Measurements from ENCODE around the gene MAST4. TPM values are rescaled to one million over a fixed set of nuclear protein-coding genes. Genes with fewer than 3 reads are reported as not detected.

MAST4 gene
- total RNA-seq, 1 donor from 2014 or later: 0.99 TPM

- no peak for DNase-seq (ENCODE audit: low spot score)
- Histone ChIP-seq H3K4me1 (peaks cover 17% of the 10 kb centered on the region), H3K4me3 (no peak overlapping the region), H3K27me3 (no peaks in the 10 kb centered on the region), H3K79me2 (ENCODE audit: low read depth) (no peaks in the 10 kb centered on the region), H3K27ac (no peak overlapping the region), H2AFZ (replicated peaks) (no peak overlapping the region), H3K9ac (no peak overlapping the region), H3F3A (ENCODE audit: low read depth) (no peaks in the 10 kb centered on the region), H3K36me3 (no peaks in the 10 kb centered on the region), H3K4me2 (no peak overlapping the region), H3K9me3 (ENCODE audit: low read depth) (no peaks in the 10 kb centered on the region), H4K20me1 (ENCODE audit: low read depth) (no peaks in the 10 kb centered on the region)
- Mint-ChIP-seq H3K27ac (no peak overlapping the region), H3K4me3 (no peak overlapping the region), H3K9me3 (no peaks in the 10 kb centered on the region), H3K4me1 (peaks cover 15% of the 10 kb centered on the region), H3K27me3 (ENCODE audit: insufficient read depth, low read depth) (no peaks in the 10 kb centered on the region), H3K36me3 (no peaks in the 10 kb centered on the region)
- TF ChIP-seq EZH2phosphoT487 (IDR thresholded peaks at IDR 0.05) (no peak), CTCF (IDR thresholded peaks at IDR 0.05) (no peak), EZH2 (IDR thresholded peaks at IDR 0.05) (no peak)
Measured at GRCh38 chr5:66839636-66840185, 243.5 kb downstream of the MAST4 start.

- H3K27me3 Mint-ChIP-seq (ENCODE audit: insufficient read depth, low read depth): no peaks in the 10 kb centered on the region
- Histone ChIP-seq H3K9ac (no peak overlapping the region), H3K4me3 (no peak overlapping the region), H4K20me1 (ENCODE audit: low read depth) (no peaks in the 10 kb centered on the region), H3K36me3 (no peaks in the 10 kb centered on the region), H3K27me3 (no peaks in the 10 kb centered on the region), H3F3A (ENCODE audit: low read depth) (no peaks in the 10 kb centered on the region), H3K9me3 (ENCODE audit: low read depth) (no peaks in the 10 kb centered on the region), H3K27ac (no peak overlapping the region), H2AFZ (replicated peaks) (no peak overlapping the region), H3K4me2 (no peak overlapping the region), H3K4me1 (peaks cover 17% of the 10 kb centered on the region), H3K79me2 (ENCODE audit: low read depth) (no peaks in the 10 kb centered on the region)
- H3K4me3 Mint-ChIP-seq: no peak overlapping the region
- H3K4me1 Mint-ChIP-seq: peaks cover 15% of the 10 kb centered on the region
- TF ChIP-seq EZH2phosphoT487 (IDR thresholded peaks at IDR 0.05) (no peak), EZH2 (IDR thresholded peaks at IDR 0.05) (no peak), CTCF (IDR thresholded peaks at IDR 0.05) (no peak)
- DNase-seq (ENCODE audit: low spot score): no peak
- H3K9me3 Mint-ChIP-seq: no peaks in the 10 kb centered on the region
- H3K27ac Mint-ChIP-seq: no peak overlapping the region
- H3K36me3 Mint-ChIP-seq: no peaks in the 10 kb centered on the region
Measured at GRCh38 chr5:66840511-66841013, 244.4 kb downstream of the MAST4 start.

GRCh38 chr5:66841264-66841663 is 245.1 kb downstream of the MAST4 start:
- Histone ChIP-seq H3K4me3 (no peak overlapping the region), H3K9ac (no peak overlapping the region), H2AFZ (replicated peaks) (no peak overlapping the region), H4K20me1 (ENCODE audit: low read depth) (no peaks in the 10 kb centered on the region), H3K36me3 (no peaks in the 10 kb centered on the region), H3K27me3 (no peaks in the 10 kb centered on the region), H3K9me3 (ENCODE audit: low read depth) (no peaks in the 10 kb centered on the region), H3K27ac (no peak overlapping the region), H3F3A (ENCODE audit: low read depth) (no peaks in the 10 kb centered on the region), H3K4me1 (peaks cover 17% of the 10 kb centered on the region), H3K4me2 (no peak overlapping the region), H3K79me2 (ENCODE audit: low read depth) (no peaks in the 10 kb centered on the region)
- H3K4me1 Mint-ChIP-seq: peaks cover 15% of the 10 kb centered on the region
- H3K36me3 Mint-ChIP-seq: no peaks in the 10 kb centered on the region
- DNase-seq (ENCODE audit: low spot score): no peak
- H3K9me3 Mint-ChIP-seq: no peaks in the 10 kb centered on the region
- TF ChIP-seq CTCF (IDR thresholded peaks at IDR 0.05) (no peak), EZH2phosphoT487 (IDR thresholded peaks at IDR 0.05) (no peak), EZH2 (IDR thresholded peaks at IDR 0.05) (no peak)
- H3K27me3 Mint-ChIP-seq (ENCODE audit: insufficient read depth, low read depth): no peaks in the 10 kb centered on the region
- H3K4me3 Mint-ChIP-seq: no peak overlapping the region
- no peak overlapping the region for H3K27ac Mint-ChIP-seq

Measured in neural progenitor cell (in vitro differentiated cells).